ENCODE data around the gene GLIPR1L2.

GLIPR1L2 gene

GRCh38 chr12:75471902-75472890 lies 81.3 kb downstream of the GLIPR1L2 start:
- TF ChIP-seq BACH2 (CRISPR knock-in tag; IDR thresholded peaks at IDR 0.05; ENCODE audit: borderline replicate concordance) = no peak
- no peak for TF ChIP-seq SNAI2 (CRISPR knock-in tag; IDR thresholded peaks at IDR 0.05)
- TF ChIP-seq ZFP3 (CRISPR knock-in tag; IDR thresholded peaks at IDR 0.05) = no peak
- TF ChIP-seq PATZ1 (CRISPR knock-in tag; IDR thresholded peaks at IDR 0.05; ENCODE audit: borderline replicate concordance) = no peak
- TF ChIP-seq GLIS3 (CRISPR knock-in tag; IDR thresholded peaks at IDR 0.05) = no peak
- no peak for TF ChIP-seq TSHZ2 (CRISPR knock-in tag; IDR thresholded peaks at IDR 0.05)
- TF ChIP-seq ZNF565 (CRISPR knock-in tag; conservative IDR thresholded peaks at IDR 0.05; ENCODE audit: low read depth) = no peak
- no peak for ATAC-seq

GRCh38 chr12:75474116-75474515 lies 83.2 kb downstream of the GLIPR1L2 start:
- TF ChIP-seq ZFP30 (CRISPR knock-in tag; IDR thresholded peaks at IDR 0.05) = no peak
- TF ChIP-seq ESRRG (CRISPR knock-in tag; IDR thresholded peaks at IDR 0.05) = no peak
- no peak for ATAC-seq

GRCh38 chr12:75476071-75476470 lies 85.2 kb downstream of the GLIPR1L2 start:
- TF ChIP-seq CSDC2 (CRISPR knock-in tag; IDR thresholded peaks at IDR 0.05) (no peak), TSHZ2 (CRISPR knock-in tag; IDR thresholded peaks at IDR 0.05) (no peak), GLIS3 (CRISPR knock-in tag; IDR thresholded peaks at IDR 0.05) (no peak)

GRCh38 chr12:75477137-75477536 lies 86.2 kb downstream of the GLIPR1L2 start:
- ATAC-seq = no peak
- TF ChIP-seq ESRRG (CRISPR knock-in tag; IDR thresholded peaks at IDR 0.05) (no peak), CSRNP3 (CRISPR knock-in tag; IDR thresholded peaks at IDR 0.05) (no peak), TOX (CRISPR knock-in tag; IDR thresholded peaks at IDR 0.05; ENCODE audit: borderline replicate concordance) (no peak), CREB5 (CRISPR knock-in tag; IDR thresholded peaks at IDR 0.05; ENCODE audit: low read depth) (no peak), ZC3H10 (CRISPR knock-in tag; IDR thresholded peaks at IDR 0.05) (no peak), PATZ1 (CRISPR knock-in tag; IDR thresholded peaks at IDR 0.05; ENCODE audit: borderline replicate concordance) (no peak), ARNTL (CRISPR knock-in tag; IDR thresholded peaks at IDR 0.05; ENCODE audit: borderline replicate concordance, low read depth) (no peak), PPARA (CRISPR knock-in tag; IDR thresholded peaks at IDR 0.05; ENCODE audit: borderline replicate concordance) (no peak), CSDC2 (CRISPR knock-in tag; IDR thresholded peaks at IDR 0.05) (no peak), ZNF8 (CRISPR knock-in tag; IDR thresholded peaks at IDR 0.05) (no peak)

More at GRCh38 chr12:75476071-75476470, 85.2 kb downstream of the GLIPR1L2 start:
- ATAC-seq = no peak

Measured in SK-N-SH treated with all-trans-retinoic acid at 6 μM for 48 hours (cell line).